NCI-H226 (cell line): ENCODE measurements around the gene GSTT2.
"Not testable (repeated sequence)": the region's sequence is repeated elsewhere in the genome, so short reads cannot be mapped to it uniquely, and the experiment has no call there.

ENCODE experiments used
- DNase-seq: peaks from one replicate; pipeline ENCODE4 v3.0.0-alpha.2; 2015

GSTT2 gene

GRCh38 chr22:23979557-23980240 is at the start of gene GSTT2:
GSTT2 (plus strand) TSS chr22:23980134.
- not testable (repeated sequence) for DNase-seq

- no peak for DNase-seq
Measured at GRCh38 chr22:23938328-23939016, 41.5 kb upstream of the GSTT2 start.

- no peak for DNase-seq
Measured at GRCh38 chr22:23939017-23939357, 40.9 kb upstream of the GSTT2 start.

- DNase-seq, result not testable (repeated sequence)
Measured at GRCh38 chr22:23940166-23940565, 39.8 kb upstream of the GSTT2 start.

- DNase-seq, result not testable (repeated sequence)
Measured at GRCh38 chr22:23947391-23947790, 32.5 kb upstream of the GSTT2 start.

GRCh38 chr22:23949764-23950163 is 30.2 kb upstream of the GSTT2 start:
- not testable (repeated sequence) for DNase-seq

GRCh38 chr22:23951383-23951782 is 28.6 kb upstream of the GSTT2 start:
- DNase-seq, result not testable (repeated sequence)

GRCh38 chr22:23952794-23953405 is 27.0 kb upstream of the GSTT2 start:
- DNase-seq, result not testable (repeated sequence)

GRCh38 chr22:23953485-23953884 is 26.4 kb upstream of the GSTT2 start:
- DNase-seq, result not testable (repeated sequence)

- DNase-seq, result not testable (repeated sequence)
Measured at GRCh38 chr22:23954193-23954990, 25.5 kb upstream of the GSTT2 start.

GRCh38 chr22:23954991-23955305 is 25.0 kb upstream of the GSTT2 start:
- DNase-seq, result not testable (repeated sequence)

GRCh38 chr22:23955886-23956285 is 24.0 kb upstream of the GSTT2 start:
- DNase-seq, result not testable (repeated sequence)

GRCh38 chr22:23956301-23956900 is 23.5 kb upstream of the GSTT2 start:
- DNase-seq, result peak; percentile 1

GRCh38 chr22:23961084-23961771 is 18.7 kb upstream of the GSTT2 start, which contains the start of gene GSTT2B:
GSTT2B (minus strand) TSS chr22:23961195; CDS start chr22:23961131, 64 bp downstream.
- DNase-seq, result not testable (repeated sequence)

- DNase-seq, result not testable (repeated sequence)
Measured at GRCh38 chr22:23966094-23966493, 13.8 kb upstream of the GSTT2 start.

- not testable (repeated sequence) for DNase-seq
Measured at GRCh38 chr22:23966568-23966967, 13.4 kb upstream of the GSTT2 start, which contains the start of gene DDTL. DDTL (plus strand) TSS chr22:23966888; CDS start chr22:23966915, 27 bp downstream.

- no peak for DNase-seq
Measured at GRCh38 chr22:23969071-23969470, 10.9 kb upstream of the GSTT2 start.

- DNase-seq, result no peak
Measured at GRCh38 chr22:23970201-23970641, 9.7 kb upstream of the GSTT2 start.

- no peak for DNase-seq
Measured at GRCh38 chr22:23970816-23971486, 9.0 kb upstream of the GSTT2 start.

- DNase-seq, result not testable (repeated sequence)
Measured at GRCh38 chr22:23971927-23972326, 8.0 kb upstream of the GSTT2 start.

GRCh38 chr22:23974345-23974744 is 5.6 kb upstream of the GSTT2 start, which contains the start of gene DDT:
DDT (minus strand) TSS chr22:23974441; CDS start chr22:23974414, 27 bp downstream.
- not testable (repeated sequence) for DNase-seq
